Stimulated activated CD8-positive, alpha-beta memory T cell treated with anti-CD3 and anti-CD28 coated beads, Interleukin-2, amount 100 ng/mL, for 1 hour (primary cell): ENCODE measurements around the gene RMRP.
A peak's percentile ranks its signal among the peaks of the same experiment; 100 is the strongest.
"Not testable (repeated sequence)": the region's sequence is repeated elsewhere in the genome, so short reads cannot be mapped to it uniquely, and the experiment has no call there.

Source experiments
- DNase-seq, 2 donors: peaks; one replicate each; pipeline ENCODE4 v3.0.0-alpha.2; 2020; ENCODE audit warnings: low read depth in 2 of 2

Gene RMRP

DNA sequence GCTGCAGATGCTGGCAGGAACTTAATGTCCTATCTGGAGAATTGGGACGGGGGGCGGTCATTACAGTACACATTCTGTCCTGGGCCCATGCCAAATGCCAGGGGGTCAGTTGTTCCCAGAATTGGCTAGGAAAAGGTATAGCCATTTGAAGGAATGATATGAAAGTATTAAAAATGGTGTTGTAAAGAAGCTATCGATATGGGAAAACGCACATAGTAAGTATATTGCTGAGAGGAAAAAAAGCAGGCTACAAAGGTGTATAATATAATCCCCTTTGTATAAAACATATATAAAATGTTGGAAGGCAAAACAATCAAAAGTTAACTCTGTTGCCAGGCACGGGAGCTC lies 7.6 kb upstream of the RMRP start:
- DNase-seq, result no peak

DNA sequence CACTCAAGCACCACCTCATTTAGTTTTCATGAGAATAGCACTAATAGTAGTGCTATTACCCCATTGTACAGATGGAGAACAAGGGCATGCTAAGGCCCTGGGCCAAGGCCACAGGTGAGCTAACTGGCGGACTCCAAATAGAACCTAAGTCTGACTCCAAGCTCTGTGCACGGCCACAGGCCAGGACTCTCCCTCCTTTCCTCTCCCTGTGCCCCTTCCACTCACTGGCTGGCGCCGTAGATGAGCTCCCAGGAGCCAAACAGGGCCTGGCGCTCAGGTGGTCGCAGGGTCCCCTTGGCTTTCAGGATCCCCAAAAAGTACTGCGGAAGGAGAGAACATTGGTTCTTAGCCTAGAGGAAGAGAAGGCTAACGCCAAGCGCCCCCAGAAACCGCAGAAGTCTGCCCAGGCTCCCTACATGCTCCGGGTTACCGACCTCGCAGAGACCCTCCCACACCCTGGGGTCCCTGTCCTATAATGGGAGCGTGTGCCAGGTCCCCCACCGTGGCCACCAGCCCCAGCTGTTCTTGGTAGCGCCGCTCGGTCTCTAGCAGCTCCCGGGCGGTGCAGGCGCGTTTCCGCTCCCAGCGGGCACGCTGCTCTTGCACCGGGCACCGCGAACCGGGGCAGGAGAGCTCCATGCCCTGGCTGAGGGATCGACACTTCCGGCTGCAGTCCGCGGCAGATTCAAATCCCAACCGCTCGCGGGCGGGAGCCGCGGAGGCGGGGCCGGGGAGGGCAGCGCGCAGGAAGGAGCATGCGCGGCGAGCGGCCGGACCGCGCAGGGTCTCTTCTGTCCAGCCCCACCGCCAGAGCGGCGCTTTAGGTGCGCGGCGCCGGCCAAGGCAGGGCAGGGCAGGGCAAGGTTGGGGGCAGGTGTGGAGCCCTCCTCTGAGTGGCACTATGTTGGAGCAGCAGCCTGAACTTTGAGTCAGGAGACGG lies 7.0 kb upstream of the RMRP start, which contains the start of gene ARHGEF39:
Gene ARHGEF39 (minus strand): TSS at position 665 of the 940 bp plus-strand sequence. CDS start 26 bp downstream, at position 639.
- peak in 1 of 2 donors; percentile 36 for DNase-seq

DNA sequence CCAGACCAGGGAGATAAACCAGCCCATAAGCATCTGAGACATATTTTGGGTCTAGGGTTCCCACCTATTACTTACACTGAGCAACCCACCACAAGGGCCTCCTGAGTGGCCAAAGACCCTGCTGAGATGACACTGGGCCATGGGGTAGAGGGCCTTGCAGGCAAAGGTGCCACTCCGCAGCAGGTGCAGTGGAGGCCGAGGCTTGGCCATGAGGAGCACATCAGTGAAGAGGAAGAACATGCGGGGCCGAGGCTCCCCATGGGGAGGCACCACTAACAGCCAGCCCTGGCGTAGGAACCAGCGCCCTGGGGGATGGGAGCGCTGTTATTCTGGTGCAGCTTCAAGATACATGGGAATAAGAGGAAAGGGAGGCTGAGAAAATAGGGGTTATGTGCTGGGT lies 4.6 kb upstream of the RMRP start:
- DNase-seq, result no peak

DNA sequence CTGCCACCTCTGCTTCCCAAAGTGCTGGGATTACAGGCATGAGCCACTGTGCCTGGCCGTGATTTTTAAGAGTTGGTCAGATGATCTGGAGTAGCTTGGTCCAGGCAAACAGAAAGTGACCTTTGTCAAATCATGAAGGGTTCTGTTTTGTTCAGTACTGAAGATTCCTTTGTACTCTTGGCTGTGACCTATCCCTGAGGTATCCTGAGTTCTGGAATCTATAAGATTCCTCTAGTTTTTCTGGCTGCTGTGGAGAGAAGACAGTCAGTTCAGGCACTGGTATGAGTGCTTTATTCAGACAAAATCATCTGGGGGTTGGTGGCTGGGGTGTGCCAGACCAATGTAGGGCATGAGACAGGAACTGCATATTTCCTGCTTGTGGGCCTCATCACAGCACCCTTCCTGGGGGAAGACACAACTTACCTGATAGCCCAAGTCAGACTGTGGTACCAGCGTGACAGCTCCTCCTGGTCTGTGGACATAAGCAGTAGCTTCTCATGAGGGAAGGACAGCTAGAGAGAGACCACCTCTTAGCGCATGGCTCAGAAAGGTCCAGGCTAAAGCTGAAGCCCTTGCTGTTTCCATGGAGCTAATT lies 4.0 kb upstream of the RMRP start:
- DNase-seq, result no peak

DNA sequence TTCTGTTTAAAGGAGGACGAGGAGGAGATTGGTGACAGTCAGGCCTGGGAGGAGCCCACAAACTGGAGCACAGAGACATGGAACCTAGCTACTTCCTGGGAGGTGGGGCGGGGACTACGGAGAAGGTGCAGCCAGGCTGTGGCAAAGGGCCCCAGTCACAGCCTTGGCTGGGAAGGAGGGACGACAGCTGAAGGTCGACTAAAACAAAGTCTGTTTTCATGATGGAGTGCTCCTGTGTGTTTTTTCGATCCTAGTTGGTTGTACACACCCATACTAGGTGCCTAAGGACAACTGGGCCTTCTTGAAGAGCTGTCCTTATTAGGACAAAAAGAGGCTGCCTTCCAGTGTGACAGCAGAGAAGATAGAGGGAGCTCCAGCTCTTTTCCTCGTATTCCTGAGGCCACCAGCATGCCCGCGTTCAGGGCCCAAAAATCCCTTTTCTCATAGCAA lies 3.2 kb upstream of the RMRP start:
- no peak for DNase-seq

DNA sequence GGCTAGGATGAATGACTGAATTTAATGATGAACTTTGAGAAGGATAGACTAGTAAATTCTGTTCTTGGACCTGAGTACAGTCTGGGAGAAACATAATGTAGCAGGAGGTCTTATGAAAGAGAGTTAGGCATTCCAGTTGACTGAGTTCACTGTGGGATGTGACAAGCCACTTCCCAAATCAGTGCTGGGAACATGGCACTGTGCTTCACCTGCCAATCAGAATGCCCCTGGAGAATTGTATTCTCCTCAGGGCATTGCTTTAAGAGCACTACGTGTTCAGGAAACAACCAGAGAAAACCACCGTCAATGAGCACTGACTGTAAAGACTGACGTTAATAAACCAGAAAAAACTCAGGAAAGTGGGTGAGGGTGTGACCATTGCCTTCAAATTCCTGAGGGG lies 1.5 kb upstream of the RMRP start:
- no peak for DNase-seq

DNA sequence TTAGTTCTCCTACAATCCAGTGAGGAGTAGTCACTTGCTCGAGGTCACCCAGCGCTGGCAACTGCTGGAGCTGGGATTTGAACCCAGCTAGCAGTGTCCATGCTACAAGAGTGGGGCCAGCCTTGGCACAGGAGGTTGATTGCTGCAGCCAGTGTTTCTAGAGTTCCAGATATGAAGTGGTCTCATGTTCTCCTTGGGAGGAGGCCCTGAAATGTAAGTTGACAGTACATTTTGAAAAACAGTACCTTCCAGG lies 1.1 kb upstream of the RMRP start:
- no peak for DNase-seq

DNA sequence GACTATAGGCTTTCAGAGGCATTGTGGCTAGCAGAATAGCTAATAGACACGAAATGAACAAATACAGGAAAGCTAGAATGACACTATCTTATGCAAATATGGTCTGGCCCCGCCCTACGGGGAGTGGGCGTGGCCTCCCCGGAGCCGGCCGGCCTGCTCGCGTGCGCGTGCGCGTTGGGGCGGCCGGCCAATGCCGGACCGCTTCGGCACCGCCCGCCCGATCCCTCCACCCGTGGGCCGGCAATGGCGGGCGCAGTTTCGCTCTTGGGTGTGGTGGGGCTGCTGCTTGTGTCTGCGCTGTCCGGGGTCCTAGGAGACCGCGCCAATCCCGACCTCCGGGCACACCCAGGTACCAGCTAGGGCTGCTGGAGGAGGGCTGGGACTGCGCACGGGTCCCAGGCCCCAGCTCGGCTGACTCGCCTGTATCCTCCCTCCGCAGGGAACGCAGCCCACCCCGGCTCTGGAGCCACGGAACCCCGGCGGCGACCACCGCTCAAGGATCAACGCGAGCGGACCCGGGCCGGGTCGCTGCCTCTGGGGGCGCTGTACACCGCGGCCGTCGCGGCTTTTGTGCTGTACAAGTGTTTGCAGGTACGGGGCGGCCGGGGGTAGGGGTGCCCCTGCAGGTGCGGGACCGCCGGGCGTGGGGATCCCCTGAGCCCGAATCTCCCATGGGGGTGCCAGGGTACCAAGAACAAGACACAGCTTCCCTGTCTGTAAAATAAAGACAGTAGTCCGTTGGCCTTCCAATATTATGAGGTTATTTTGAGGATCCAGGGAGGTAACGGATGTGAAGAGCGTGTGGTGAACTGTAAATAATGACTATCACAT lies 533 bp upstream of the RMRP start, which contains the start of gene CCDC107:
Gene CCDC107 (plus strand): TSS at position 156 of the 831 bp plus-strand sequence. CDS start 88 bp downstream, at position 244.
- peak; percentile 66 to 72 for DNase-seq

DNA sequence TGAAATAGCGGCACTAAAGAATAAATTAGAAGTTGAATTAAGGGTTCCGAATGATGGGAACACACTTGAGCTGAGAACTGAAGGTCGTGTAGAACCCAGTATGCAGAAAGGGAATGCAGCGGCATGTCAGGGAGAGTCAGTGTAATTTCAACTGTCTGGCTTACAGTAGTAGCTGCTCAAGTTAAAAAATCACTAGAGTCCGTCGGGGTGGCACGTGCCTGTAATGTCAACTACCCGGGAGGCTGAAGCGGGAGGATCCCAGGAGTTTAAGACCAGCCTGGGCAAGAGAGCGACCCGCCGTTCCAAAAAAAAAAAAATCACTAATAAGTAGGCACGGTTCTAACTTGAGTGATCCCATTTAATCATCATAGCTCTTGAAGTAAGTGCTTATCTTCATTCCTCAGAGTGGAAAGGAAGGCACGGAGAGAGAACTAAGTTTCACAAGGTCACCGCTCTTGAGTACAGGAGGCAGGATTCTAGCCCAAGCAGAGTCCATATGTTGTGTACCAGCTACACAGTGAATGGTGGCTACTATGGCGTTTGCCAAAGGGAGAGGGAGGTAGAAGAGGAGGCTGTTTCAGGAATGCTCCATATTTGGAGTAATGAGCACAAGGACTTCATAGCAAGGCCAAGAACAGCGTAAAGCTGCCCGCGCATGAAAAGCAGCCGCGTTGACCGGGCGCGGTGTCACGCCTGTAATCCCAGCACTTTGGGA lies 831 bp downstream of the RMRP start:
- DNase-seq, result no peak

DNA sequence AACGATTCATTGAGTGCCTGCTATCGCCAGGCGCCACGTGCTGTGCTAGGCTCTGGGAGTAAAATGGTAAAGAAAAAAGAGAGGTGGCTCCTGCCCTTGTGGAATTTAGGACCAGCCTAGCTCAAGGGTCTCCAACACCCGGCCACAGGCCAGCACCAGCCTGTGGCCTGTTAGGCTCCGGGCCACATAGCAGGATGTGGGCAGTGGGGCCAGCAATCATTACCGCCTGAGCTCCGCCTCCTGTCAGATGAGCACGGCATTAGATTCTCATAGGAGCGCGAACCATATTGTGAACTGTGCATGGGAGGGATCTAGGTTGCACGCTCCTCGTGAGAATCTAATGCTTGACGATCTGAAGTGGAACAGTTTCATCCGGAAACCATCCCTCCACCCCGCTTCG lies 1.5 kb downstream of the RMRP start:
- DNase-seq, result no peak

DNA sequence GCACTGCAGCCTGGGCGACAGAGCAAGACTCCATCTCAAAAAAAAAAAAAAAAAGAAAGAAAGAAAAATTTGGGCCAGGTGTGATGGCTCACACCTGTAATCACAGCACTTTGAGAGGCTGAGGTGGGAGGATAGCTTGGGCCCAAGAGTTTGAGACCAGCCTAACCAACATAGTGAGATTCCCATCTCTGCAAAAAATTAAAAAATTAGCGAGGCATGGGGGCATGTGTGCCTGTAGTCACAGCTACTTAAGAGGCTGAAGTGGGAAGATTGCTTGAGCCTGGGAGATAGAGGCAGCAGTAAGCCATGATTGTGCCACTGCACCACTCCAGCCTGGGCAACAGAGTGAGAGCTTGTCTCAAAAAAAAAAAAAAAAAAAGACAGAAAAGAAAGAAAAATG lies 4.2 kb downstream of the RMRP start:
- no peak for DNase-seq

DNA sequence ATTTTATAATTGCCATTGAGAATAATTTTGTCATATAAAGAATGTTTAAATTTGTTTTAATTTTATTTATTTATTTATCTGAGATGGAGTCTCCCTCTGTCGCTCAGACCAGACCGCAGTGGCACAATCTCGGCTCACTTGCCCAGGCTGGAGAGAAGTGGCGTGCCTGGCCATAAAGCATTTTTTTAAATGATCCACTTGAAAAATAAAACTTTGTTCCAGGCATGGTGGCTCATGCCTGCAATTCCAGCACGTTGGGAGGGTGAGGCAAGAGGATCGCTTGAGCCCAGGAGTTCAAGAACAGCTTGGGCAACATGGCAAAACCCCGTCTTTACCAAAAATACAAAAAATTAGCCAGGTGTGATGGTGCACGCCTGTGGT lies 5.0 kb downstream of the RMRP start:
- no peak for DNase-seq

DNA sequence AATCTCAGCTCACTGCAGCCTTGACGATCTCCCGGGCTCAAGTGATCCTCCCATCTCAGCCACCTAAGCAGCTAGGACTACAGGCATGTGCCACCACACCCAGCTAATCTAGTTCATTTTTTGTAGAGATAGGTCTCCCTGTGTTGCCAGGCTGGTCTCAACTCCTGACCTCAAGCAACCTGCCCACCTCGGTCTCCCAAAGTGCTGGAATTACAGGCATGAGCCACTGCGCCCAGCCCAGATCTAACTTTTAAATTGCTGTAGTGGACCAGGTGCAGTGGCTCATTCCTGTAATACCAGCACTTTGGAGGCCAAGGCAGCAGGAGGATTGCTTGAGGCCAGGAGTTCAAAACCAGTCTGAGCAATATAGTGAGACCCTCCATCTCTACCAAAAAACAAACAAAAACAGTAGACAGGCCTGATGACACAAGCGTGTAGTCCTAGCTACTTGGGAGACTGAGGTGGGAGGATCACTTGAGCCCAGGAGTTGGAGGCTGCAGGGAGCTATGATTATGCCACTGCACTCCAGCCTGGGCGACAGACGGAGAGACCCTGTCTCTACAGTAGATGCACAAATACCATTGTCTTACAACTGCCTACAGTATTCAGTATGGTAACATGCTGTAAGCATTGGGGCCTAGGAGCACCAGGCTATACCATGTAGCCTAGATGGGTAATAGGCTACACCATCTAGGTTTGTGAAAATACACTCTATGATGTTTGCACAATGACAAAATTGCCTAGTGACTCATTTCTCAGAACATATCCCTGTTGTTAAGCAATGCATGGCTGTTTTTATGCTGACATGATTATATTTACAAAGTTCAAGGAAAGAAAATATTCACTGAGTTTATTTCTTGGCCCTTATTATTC lies 5.6 kb downstream of the RMRP start:
- DNase-seq, result no peak

DNA sequence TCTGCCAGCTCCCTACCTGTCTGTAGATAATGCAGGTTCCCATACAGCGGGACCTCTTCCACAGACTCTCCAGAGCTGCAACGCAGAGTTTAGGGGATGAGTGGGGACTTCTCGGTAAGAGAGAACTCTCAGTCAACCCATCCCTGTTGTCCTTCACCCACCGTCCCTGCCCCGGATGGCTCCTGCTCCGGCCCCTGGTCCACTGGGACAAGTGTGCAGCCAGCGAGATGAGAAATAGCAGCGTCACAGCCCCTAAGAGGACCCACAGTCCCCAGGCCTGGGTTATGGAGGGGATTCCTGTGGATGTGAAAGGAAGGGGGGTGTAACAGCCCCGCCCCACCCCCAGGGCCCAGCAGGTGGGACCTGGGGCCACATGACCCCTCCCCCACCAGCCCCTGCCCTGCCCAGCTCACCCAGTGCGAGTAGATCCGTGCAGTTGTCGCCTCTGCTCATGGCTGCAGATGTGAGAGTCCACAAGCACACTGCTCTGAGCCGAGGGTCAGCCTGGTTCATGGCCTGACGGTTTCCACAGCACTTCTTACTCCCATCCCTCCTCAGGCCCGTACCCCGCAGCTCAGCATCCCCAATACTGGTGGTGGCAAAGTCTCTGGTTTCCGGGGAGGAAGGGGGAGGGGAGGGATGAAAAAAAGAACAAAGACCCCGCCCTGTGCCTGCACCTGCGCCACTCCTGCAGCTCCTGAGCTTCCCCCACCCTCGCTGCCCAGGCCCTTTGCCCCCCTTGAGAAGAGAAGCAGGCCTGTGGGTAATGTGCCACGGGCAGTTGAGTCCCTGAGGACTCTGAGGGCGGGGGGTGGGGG lies 7.3 kb downstream of the RMRP start, which contains the start of gene SIT1:
Gene SIT1 (minus strand): TSS at position 591 of the 818 bp plus-strand sequence. CDS start 78 bp downstream, at position 513.
- no peak for DNase-seq

DNA sequence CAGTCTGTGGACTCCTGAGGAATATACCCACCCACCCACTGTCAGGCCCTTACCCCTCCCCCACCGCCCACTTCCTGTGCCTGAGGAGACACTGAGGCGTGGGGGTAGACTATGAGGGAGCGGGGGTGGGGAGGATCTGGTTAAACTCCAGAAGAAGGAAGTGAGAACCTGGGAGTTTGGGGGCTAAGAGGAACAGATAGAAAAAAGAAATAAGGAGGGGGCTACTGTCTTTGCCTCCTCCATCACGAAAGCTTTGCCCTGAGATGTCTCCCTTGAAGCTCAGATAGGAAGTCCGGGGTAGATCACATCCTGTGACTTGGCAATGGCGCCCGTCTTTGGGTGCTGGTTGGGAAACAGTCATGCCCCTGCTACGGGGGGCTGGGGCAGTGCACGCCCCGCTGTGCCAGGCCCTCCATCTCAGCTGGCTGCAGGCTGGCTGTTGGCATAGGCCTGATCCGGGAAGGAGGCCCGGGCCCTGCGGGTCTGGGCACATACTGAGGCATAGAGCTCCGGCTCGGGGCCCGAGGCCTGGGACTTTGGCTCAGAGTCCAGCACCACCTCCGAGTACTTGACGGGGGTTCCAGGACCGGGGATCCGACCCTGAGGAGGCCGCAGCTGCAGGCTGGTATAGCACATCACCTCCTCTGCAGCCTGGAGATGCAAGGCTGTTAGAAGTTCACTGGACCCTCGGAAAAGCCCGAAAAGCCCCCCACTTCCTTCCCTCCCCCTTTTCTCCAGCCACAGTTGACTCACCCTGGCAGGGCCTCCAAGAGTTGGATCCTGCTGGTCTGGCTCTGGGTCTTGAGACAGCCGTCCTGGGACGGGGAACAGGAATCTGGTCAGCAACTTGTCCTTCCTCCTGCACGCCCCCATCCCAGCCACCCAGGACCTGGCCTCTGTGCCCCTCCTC lies 8.1 kb downstream of the RMRP start:
- DNase-seq, result no peak

DNA sequence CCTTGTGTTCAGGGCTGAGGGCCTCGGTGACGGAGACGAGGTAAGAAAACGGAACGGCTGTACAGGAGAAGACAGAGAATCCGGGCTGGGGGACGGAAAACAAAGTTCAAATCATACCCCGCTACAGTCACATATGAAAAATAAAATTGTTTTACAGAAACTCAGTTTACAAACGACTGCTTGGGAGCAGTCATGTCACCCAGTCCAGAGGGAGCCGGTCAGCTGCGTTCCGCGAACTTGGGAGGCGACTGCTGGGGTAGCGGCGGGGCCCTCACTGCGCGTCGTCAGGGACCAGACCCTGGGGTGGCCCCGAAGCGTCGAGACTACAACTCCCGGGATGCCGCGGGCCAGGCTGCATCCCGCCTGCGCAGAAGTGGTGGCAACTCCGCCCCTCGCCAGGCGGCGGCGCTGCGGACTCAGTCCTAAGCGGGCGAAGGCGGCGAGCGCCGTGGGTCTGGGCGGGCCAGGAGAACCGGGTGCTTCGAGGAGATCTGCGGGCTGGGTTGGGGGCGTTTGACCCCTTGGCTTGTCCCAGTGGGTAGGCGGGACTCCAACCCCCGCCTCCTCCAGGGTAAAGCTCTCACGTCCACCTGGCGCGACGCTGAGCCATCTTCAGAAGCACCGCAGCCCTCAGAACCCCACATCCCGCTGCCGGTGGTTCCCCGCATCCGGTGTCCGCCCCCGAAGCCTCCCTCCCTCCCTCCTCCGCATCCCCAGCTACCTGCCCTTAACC lies 11.1 kb downstream of the RMRP start:
- DNase-seq, result peak; percentile 81 to 83

DNA sequence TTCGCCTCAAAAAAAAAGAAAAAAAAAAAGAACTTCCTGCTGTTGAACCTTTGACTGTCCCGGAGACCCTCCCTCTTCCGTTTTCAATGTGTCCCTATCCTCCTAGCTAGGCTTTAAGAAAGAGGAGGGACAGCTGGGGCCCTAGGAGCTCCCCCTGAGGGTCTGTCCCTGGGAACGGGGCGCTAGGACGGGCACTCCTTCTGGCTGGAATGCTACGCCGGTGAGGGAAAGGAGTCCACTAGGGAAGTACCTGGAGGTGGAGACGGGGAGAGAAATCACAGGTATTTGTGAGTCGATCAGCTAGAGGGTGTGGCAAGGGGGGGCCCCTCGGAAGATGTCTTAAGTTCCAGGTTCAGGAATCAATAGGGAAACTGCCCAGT lies 11.7 kb downstream of the RMRP start:
- no peak for DNase-seq

DNA sequence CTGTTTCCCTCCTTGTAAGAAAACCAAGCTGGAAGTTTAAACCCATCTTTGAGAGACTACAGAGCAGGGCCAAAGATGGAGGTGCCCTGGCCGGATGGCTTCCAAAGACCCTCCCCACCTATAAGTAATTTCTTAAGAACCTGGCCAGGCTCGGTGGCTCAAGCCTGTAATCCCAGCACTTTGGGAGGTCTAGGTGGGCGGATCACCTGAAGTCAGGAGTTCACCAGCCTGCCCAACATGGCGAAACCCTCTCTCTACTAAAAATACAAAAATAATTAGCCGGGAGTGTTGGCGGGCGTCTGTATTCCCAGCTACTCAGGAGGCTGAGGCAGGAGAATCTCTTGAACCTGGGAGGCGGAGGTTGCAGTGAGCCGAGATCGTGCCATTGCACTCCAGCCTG lies 12.1 kb downstream of the RMRP start:
- DNase-seq, result not testable (repeated sequence)
